ACHN (cell line): ENCODE data around the gene ZNF583.

Source experiments
- DNase-seq: peaks from one replicate; pipeline ENCODE4 v3.0.0-alpha.2; 2015
- in situ Hi-C: cut with HindIII; loops from 2 replicates; pipeline ENCODE4 v1.10.0; 2017; ENCODE audit warnings: low sequenced_read_pairs, low pct_ligation_motif_present, low pct_unique_long_range_greater_than_20kb

ZNF583 gene

GRCh38 chr19:56423985-56424353 lies 19.8 kb downstream of the ZNF583 start:
- in situ Hi-C loops: no loop called here

GRCh38 chr19:56441206-56441792 lies 37.2 kb downstream of the ZNF583 start:
- DNase-seq: no peak
- in situ Hi-C loops: no loop called here

More at GRCh38 chr19:56423985-56424353, 19.8 kb downstream of the ZNF583 start:
- no peak for DNase-seq

GRCh38 chr19:56474308-56474707 lies 70.2 kb downstream of the ZNF583 start:
- DNase-seq: no peak
- in situ Hi-C loops: no loop called here

- no peak for DNase-seq
- in situ Hi-C loops: no loop called here
These were observed 72.0 kb downstream of the ZNF583 start for GRCh38 chr19:56476093-56476492.
